ENCODE data around the gene SYNE1.

The SYNE1 gene

DNA sequence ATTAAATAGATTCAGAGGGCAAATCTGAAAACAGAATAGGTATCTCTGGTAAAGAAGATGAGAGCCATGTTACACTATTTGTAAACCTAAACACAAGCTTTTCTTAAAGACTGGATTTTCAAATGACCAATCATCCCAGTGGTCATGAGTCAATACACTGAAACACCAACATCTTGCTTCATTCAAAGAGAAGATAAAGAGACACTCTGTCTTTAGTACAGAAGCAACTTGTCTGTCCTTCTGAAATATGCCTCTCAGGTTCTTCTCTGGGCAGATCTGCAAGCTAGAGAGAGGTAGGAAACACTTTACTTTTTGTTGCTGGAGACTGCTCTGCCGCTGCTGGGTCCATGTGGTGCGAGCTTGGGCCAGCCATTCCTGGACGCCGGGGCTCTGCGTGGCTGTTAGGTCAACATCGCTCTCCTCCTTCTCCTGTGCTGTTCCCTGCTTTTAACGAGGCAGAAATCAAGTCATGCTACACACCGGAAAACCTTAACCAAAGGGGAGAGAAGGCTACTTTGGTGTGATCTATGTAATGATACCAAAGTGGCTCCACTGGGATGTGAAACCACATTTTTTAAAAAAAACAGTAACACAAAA lies 368.2 kb downstream of the SYNE1 start:
- no peak for DNase-seq

DNA sequence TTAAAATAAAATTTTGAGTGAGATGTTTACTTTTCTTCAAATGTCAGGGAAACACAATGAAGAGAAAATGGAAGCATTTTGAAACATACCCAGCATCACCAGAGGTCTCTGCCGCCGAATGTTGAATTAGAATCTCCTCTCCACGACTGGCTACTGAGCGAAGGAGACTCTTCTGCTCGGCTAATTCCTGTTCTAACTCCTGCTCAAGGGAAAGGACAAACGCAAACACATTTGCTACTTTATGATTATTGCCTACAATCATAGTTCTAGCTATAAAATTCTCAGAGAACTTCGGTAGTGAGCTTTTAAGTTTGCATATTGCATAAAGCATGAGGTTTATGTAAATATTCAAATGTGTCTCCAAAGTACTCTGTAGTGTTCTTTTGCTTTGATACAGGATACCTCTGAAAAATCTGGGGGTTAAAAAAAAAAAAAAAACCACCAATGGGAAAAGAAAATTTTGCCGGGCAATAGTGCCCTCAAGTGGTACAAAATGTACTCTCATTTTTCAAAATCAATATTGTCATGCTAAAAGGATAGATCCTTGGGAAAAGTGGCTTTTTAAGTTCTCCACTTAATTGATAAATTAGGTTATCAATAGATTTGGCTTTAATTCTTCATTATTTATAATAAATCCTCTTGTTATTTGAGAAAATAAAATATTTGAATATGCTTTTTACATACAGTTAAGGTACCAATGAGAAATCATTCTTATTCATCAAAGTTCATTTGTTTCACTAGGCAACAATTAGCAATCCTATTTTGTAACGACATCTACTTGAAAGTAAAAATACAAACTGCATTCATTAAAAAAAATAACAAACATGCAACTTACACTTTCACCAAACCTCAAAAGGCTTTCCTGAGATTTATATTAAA lies 369.0 kb downstream of the SYNE1 start:
- peak; percentile 37 for DNase-seq

DNA sequence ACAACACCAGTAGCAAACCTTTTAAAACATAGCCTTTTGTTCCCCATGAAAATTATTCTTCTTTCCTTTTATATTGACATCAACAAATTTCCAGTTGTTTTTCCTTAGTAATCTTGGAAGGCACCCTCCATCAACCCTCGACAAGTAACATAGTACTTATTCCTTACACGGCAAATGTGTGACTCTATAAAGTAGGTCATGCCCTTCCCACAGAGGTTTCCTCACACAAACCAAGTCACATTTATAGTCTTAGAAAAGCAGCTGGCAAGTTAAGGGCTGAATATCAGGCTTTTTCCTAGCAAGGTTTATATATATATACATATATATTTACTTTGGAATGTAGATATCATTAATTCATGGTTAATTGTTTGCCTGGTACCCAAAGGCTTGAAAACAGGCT lies 371.5 kb downstream of the SYNE1 start:
- no peak for DNase-seq

DNA sequence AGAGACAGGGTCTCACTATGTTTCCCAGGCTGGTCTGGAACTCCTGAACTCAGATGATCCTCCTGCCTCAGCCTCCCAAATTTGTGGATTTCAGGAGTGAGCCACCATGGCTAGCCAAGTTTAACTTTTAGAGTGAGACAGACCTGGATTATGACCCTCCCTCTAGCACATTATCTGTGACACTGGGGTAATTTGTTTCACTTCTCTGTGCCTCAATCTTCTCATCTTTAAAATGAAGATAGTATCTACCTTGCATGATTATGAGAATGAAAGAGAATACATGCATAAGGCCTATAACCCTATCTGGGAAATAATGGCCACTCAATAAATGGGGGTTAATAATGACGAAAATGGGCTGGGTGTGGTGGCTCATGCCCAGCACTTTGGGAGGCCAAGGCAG lies 373.6 kb downstream of the SYNE1 start:
- DNase-seq = no peak

DNA sequence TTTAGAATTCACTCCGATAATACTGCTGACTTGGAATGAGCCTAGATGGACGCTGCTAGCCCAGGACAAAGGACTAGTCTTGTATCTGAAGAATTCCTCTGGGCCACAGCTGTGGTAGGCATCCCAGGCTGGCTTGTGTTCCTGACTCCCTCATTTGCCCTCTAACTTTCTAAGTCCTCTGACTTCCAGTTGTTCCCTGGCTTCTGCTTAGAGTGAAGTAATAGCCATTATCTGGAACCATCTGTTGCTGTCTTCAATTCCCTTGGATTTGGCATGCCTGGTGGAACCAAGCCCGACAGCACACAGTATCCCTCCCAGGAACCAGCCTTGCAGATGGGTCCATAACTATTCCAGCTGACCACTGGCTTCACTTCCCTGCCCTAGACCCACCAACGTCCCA lies 376.0 kb downstream of the SYNE1 start:
- DNase-seq = no peak

DNA sequence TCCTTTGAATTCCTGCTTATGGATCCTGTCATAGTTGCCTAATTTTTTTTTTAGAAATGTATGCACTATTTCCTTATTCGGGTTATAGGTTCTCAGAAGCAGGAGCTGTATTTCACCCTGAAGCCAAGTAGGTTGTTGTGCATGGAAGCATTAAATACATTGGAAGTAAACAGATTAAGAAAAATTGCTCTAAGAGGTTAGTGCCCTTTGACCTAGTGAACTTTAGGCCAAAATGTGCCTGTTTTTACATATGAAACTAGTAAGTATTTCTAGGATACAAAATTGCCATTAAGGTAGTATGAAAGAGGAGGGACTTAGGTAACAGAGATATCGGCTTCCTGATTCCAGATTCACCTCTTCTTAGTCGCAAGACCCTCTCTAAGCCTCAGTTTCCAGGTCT lies 377.9 kb downstream of the SYNE1 start:
- DNase-seq = no peak

DNA sequence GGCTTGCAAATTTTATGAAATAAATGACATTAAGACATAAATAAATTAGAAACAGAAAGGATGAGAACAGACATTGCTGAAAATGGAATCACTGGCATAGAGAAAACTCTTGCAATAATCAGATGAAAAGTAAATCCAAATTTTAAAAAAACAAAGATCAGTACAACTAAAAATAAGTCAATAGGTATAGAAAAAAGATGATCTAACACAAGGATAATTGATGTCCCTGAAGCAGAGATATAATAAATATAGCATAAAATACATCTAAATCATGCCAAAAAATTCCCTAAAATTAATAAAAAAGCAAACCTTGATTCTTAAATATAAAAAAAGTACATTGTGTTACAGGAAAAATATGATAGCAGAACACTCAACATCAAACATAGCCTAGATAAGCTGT lies 379.6 kb downstream of the SYNE1 start:
- no peak for DNase-seq

DNA sequence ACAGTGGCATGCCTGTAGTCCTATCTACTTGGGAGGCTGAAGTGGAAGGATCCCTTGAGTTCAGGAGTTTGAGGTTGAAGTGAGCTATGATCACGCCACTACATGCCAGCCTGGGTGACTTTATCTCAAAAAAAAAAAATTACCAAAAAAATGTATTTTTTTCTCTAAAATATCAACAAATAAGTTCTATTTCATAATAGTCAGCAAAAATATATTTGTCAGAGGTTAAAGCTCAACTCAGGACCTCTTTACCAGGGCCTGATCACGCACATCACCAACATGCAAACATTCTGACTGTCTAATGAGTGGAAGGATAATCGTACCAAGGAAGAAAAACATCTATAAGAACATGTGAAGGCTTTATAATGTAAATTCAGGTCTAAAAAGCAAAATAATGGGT lies 387.0 kb downstream of the SYNE1 start:
- no peak for DNase-seq

DNA sequence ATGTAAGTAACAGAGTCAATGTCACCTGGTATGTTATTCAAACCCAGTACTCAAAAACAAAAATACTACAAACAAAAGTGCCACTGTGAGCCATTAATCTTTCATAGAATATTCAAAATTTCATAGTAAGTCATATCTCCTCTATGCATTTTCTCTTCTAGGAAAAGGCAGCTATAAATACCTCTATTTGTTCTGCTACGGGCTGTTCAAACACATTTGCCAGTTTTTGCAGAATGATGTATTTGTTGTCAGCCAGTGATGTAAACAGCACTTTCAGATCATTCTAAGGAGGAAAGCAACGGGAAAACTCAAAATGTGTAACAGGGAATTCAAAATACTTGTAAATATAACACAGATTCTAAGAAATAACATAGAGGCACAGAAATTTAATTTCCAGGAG lies 388.2 kb downstream of the SYNE1 start:
- DNase-seq = no peak

DNA sequence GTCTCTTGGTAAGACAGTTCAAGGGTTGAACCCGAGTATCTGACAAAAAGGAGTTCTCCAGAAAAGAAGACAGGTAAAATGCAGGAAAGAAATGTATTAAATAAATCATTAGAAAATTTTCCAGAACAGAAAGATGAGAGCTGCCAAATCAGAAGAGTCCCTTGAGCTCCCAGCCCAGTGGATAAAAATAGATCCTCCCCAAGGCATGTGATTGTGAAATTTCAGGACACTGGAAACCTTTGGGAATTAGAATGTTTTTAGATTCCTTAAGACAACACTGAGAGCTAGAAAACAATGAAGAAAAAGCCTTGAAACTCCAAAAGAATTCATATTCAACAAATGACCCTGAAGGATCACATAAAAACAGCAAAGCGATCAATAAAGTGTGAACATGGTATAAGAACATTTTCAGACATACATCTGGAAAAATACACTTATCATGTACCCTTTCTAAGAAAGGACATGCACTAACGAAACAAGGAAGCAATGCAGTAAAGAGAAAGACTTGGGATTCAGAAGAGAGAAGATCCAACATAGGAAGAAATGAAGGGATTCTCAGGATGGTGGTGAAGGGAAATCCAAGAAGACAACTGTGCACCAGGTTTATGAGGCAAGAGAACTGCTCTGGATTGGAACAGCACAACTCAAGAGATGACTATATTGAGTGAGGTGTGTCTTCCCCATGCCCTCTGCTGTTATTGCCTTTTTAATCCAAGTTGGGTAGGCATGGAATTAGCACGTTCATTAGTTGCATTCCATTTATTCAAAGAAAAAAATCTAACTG lies 390.4 kb downstream of the SYNE1 start:
- no peak for DNase-seq

DNA sequence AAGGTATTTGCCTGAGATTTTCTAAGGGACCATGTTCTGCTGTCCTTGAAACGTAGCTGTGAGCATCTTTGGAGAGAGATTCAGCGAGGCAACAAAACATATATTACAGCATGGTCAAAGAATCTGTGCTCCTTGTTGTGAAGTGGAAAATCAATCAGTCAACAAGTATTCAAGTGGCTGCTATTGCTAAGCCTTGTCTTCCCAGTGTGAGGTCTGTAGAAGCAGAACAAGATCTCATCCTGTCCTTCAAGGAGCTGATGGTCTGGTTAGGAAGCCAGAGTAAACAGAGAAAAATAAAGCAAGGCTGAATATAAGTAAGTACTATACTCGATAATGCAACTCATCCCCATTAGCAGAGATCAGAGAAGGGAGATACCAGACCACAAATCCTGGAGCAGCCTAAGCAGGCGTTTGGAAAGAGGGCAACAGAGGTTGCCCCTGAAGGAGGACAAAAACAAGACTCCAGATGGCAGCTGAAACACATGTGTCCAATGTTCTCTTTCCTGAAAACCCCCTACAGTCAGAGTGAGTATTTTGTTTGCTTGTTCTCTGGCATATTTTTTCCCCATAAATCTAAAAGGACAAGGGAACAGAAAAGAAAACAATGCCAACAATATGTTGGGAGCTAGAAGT lies 392.0 kb downstream of the SYNE1 start:
- peak; percentile 5 for DNase-seq

DNA sequence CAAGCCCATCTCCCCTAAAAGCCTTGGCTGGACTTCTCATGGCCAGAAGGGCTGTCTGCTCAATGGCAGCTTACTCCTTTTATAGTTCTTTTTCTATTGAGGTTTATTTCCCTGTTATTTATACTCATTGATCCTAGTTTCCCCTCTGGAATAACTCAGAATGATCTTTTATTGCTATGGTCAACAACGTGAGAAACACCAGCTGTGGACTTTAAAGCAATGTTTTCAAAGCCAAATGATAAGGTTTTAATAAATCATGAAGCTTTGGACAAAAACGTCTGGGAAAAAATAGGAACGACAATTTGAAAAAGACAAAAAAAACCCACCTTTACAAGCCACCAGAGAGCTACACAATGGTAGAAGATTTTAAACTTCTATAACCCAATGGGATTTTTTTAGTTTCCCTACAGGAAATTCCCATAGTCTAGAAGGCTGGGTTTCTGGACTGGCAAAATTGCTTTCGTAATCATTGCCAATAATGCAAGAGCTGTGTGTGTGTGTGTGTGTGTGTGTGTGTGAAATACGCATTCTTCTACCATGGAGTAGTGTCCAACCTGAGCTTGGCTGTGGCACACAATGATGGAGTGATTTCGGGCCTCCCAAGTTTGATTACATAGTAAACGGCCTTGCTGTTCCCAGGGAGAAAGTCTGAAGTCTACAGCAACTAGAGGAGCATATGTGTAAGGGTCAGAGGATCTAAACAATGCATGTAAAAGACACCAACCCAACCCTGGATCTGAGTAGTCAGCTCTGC lies 396.0 kb downstream of the SYNE1 start:
- DNase-seq = no peak

DNA sequence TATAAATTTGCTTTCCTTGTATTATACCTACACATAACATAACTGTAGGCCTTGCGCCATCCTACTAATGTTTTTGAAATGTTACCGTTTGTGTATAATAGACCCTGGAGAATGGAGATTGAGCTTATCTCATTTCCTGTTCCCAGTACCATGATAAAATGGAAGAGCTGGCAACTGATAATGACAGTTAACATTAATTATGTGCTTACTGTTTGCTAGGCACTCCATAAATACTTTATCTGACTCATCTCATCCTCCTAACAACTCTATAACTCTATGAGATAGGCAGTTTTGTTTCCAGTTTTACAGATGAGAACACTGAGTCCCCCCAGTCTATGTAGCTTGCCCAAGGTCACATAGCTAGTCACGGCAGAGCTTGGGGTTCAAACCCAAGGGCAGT lies 396.7 kb downstream of the SYNE1 start:
- DNase-seq = no peak

DNA sequence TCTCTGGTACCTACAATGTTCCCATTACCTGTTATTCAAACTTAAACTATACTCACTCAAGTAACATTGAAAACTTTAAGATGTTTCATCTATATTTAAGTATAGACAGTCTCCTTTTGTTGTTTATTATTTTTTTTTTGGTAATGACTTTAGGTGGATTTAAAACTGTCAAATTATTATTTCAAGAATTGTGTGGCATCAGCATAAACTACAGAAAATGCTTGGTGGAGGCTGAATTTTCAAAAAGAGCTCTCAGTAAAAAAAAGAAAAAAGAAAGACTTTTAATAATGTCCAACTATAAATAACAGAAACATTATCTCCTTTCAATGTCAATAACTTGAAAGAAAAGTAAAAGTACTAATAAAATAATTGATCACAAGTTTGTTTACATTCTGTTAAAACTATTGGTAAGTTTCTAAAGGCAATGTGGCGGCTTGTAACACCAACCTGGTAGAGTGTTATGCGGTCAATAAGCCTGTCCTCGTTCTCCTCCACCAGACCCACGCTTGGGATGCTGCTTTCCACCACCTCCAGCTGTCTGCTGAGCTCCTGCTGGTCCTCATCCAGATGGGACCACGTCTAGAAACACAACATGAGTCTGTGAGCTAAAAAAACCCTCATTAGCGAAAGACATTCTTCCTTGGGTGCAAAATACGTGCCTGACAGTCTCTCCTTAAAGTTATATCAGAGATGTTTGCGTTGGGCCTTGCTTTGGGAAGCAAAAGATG lies 400.6 kb downstream of the SYNE1 start:
- DNase-seq = no peak

DNA sequence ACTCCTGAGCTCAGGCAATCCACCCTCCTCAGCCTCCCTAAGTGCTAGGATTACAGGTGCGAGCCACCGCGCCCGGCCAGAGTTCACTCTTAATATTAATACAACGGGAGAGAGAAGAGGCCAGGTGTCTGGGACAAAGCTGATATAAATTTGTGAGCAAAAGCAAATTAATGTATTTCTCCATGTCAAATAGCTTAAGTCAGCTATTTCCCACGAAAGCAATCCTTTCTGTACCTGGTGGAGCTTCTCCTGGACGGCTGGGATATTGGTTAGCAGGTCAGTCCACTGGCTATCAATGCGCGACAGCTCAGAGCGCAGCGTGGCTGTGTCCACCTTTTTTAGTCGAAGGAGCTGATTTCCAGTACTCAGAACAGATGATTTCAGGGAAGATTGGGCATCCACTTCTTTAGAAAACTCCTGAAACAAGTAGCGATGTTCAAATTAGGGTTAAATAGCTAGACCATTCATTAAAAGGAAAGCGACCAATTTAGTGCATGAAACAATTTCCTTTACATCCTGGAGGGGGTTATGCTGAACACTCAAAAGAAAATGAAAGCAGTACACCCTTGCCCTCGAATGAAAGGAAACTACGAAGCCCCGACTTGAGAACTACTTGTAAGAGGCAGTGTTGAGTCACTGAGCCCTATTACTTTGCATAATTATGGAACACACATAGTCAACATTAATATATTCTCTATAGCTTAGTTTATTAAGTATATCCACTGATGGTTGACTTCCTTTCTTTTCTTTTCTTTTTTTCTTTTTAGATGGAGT lies 403.4 kb downstream of the SYNE1 start:
- no peak for DNase-seq

DNA sequence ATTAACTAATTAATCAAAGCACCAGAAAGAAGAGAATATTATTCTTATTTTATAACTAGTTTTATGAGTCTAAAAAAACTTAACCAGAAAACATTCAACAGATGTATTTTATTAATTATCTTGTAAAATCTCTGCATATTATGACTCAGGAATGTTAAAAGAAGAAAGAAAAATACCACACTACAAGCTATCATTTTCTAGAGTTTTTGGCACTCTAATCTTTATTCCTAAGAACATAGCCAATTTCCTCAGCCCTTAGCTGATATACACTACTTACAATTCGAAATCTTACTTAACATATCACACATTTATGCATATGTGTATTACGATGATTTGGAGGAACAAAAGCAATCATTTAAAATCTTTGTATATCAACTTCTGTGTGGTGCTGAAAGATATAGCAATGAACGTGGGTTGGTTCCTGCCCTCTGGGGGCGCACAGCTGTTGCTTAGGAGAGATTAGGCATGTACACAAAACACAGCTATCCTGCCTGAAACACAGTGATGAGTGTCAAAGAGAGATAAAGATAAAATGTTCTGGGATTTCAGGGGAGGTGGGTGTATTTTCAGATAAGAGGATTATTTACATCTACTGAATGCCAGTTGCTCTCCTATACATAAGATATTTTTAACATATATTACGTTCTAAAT lies 404.5 kb downstream of the SYNE1 start:
- no peak for DNase-seq

DNA sequence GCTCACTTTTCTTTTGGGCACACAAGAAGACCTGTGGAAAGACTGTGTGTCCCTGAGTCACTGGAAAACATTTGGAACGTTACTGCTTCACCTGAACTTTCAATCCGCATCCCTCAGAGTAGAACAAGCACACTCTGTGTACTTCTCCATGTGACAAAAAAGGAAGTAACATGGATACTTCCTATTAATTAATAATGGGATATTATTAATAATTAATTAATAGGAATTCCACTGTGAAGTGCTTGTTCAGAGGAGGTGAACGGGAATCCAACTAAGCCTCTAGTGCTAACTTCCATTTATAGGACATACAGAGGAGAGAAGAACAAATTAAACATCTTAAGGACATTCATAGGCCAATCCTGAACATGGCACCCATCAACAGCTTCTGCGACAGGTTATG lies 407.8 kb downstream of the SYNE1 start:
- DNase-seq = no peak

DNA sequence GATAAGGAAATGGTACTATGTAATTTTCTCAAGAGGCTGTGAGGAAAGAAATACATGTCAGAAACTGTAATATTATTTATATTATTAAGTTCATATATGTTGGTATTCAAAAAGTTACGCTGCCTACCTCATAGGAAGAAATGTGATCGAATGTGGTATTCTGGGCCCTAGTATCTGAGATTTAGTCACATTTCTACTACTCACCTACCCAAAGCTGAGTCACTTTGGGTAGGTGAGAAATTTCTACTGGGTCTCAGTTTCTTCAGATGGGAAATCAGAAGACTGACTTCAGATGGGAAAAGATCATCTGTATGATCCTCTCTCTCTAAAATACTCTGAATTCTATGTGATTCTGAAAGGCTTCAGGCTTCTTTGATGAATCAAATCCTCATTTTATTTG lies 411.0 kb downstream of the SYNE1 start:
- no peak for DNase-seq

DNA sequence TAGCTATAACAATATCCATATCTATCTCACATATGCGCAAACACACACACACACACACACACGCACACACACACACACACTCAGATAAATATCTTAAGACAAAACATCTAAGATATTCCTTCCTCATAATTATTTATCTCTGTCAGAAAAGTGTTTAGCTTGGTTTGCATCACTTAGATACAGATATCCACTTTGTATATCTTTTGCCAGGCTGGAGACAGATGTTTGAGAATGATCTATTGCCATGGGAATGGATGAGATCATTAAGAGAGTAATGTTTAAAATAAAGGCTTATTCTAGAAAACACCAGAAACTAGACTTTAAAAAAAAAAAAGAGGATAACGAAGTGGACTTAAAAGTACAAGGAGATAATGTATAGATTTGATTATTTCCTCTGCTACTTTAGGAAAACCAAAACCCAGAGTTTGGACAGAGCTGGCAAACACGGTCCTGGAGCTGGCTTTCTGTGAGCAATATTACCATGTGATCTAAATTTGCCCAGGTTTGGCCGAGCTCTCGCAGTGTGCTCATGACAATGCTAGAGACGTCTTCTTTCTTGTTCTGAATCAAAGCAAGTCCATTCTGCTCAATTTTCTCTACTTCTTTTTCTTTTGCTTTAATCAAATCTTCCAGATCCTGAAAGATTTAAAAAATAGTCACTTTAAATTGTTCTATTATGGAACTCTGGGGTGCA lies 411.8 kb downstream of the SYNE1 start:
- no peak for DNase-seq

DNA sequence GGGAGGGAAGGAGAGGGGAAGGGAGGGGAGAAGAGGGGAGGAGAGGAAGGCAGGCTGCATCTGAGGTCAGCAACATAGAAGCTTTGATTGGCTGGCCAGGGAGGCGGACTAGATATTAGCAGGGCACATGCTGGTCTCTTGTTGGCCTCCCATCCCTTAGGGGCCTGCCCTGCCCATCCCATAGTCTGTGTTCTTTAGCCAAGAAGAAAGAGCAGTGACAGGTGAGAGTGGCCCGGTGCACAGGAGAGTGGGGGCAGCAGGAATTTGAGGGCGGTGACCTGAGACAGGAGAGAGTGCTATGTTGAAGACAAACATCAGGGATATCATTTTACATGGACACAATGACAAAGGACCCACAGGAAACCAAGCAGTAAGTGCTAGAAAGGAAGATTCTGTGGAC lies 413.5 kb downstream of the SYNE1 start:
- DNase-seq = no peak

All from retina (tissue), 1 donor.